ENCODE data around the gene PPP4C. TPM values are rescaled to one million over a fixed set of nuclear protein-coding genes. Genes with fewer than 3 reads are reported as not detected.

The PPP4C gene
- total and polyA plus RNA-seq, 2 of the 8 experiments (the other 6 are each of a cell fraction or from before 2014, with no cell fraction given) = 148 to 298 TPM

GRCh38 chr16:30053376-30054015 is 22.3 kb upstream of the PPP4C start:
- Histone ChIP-seq H2BK15ac (ENCODE audit: low read length) (no peak overlapping the region), H3K14ac (ENCODE audit: insufficient read length) (no peak overlapping the region), H3K4me3 (ENCODE audit: extremely low read depth in 1 of 4, insufficient read depth in 2 of 4, low read depth in 3 of 4, low read length in 4 of 4) (peak overlapping the region; percentile 68 to 80 (median 78)), H3K36me3 (ENCODE audit: control insufficient read depth in 2 of 4, insufficient read depth in 4 of 4, low read length in 3 of 4) (no peaks in the 10 kb centered on the region), H3K4me1 (replicated peaks in 1 of 4; ENCODE audit: control insufficient read depth in 3 of 4, insufficient read depth in 4 of 4, low read length in 3 of 4) (peaks cover 0 to 4% (median 2%) of the 10 kb centered on the region in 4 experiments; a peak in 3 of 7 replicates), H3K23me2 (ENCODE audit: low read depth, low read length) (peaks cover 6% of the 10 kb centered on the region), H2BK5ac (ENCODE audit: low read depth, low read length) (no peak overlapping the region), H4K5ac (ENCODE audit: insufficient read length, low read depth, low read length) (no peak overlapping the region), H3K27ac (ENCODE audit: low read depth, low read length) (no peak overlapping the region), H3K4ac (replicated peaks; ENCODE audit: insufficient read length, low read depth, low read length) (no peak overlapping the region), H3K56ac (replicated peaks; ENCODE audit: insufficient read length, low read depth, low read length) (peak overlapping the region; percentile 21), H2AK5ac (ENCODE audit: low read depth, low read length) (no peak overlapping the region), H2BK120ac (replicated peaks; ENCODE audit: low read depth, low read length) (no peak overlapping the region), H3K9ac (replicated peaks in 1 of 4; ENCODE audit: extremely low read depth in 1 of 4, low read depth in 3 of 4, low read length in 3 of 4) (peak overlapping the region in 2 of 4 experiments; percentile 16 to 63; a peak in 3 of 7 replicates), H3K27me3 (replicated peaks in 1 of 4; ENCODE audit: control insufficient read depth in 3 of 4, extremely low read depth in 1 of 4, insufficient read depth in 3 of 4, low read length in 3 of 4) (peaks cover 0 to 5% (median 2%) of the 10 kb centered on the region in 4 experiments; a peak in 2 of 7 replicates), H2BK20ac (ENCODE audit: low read length) (no peak overlapping the region), H3K79me2 (ENCODE audit: control insufficient read depth in 1 of 2, insufficient read depth in 2 of 2, low read length in 2 of 2) (no peaks in the 10 kb centered on the region), H3K9me3 (ENCODE audit: insufficient read depth in 2 of 2, low read depth in 1 of 2, low read length in 1 of 2) (no peaks in the 10 kb centered on the region), H3K18ac (ENCODE audit: extremely low read depth, low read length) (no peak overlapping the region), H4K8ac (ENCODE audit: extremely low read depth, insufficient read depth, low read length) (no peak overlapping the region; the same call in 1 of the 2 replicates), H3K23ac (ENCODE audit: insufficient read length) (no peak overlapping the region), H2BK12ac (ENCODE audit: low read depth, low read length) (no peak overlapping the region), H4K20me1 (replicated peaks in 1 of 2; ENCODE audit: control insufficient read depth in 1 of 2, insufficient read depth in 2 of 2, low read length in 2 of 2) (no peaks in the 10 kb centered on the region), H3K4me2 (ENCODE audit: insufficient read depth in 1 of 2, low read depth in 2 of 2, low read length in 2 of 2) (peak overlapping the region; percentile 76 to 94), H4K91ac (replicated peaks; ENCODE audit: insufficient read length, low read length) (no peak overlapping the region), H2AFZ (ENCODE audit: low read length) (0 out of 2 replicates have a peak overlapping the region, but pooled peaks have one; percentile 77), H3K79me1 (ENCODE audit: low read depth, low read length) (no peaks in the 10 kb centered on the region)
- ChIA-PET POLR2A (ENCODE audit: partially characterized antibody) (interaction anchor here (0.6 to 7.6 kb wide), 7 partner anchors 9 to 243 kb away, joined by 3 to 88 read pairs (median 4); partner anchors contain the start of genes ALDOA and TLCD3B), CTCF (ENCODE audit: partially characterized antibody) (interaction anchor here (0.8 to 6.1 kb wide), 7 partner anchors 9 to 58 kb away, joined by 3 to 23 read pairs (median 4); partner anchors contain the start of genes TBX6 and TLCD3B)
- FAIRE-seq (no peak), DNase-seq (ENCODE audit: low read depth in 1 of 2, low spot score in 2 of 2) (no peak)
- 34% methylated on average over 16 of the region's 19 CpGs; no CpG with 5 or more reads in 1 of the 2 experiments for WGBS, 2 experiments (ENCODE audit: extremely low coverage in 1 of 2, insufficient coverage in 1 of 2, insufficient read length in 1 of 2, insufficient replicate concordance in 2 of 2, low coverage in 1 of 2, low lambda C conversion rate in 2 of 2, missing lambda C conversion rate in 1 of 2)
- TF ChIP-seq CBX5 (IDR thresholded peaks at IDR 0.05; ENCODE audit: low read depth, low read length) (no peak), RXRA (IDR thresholded peaks at IDR 0.05; ENCODE audit: insufficient read depth, low read depth, low read length) (no peak), EP300 (IDR thresholded peaks at IDR 0.05; ENCODE audit: borderline replicate concordance in 1 of 2, low read depth in 2 of 2, low read length in 2 of 2) (no peak), MAX (IDR thresholded peaks at IDR 0.05) (no peak), SP1 (IDR thresholded peaks at IDR 0.05; ENCODE audit: low read depth, low read length) (no peak), POLR2A (IDR thresholded peaks at IDR 0.05; ENCODE audit: control extremely low read depth in 1 of 2, low read depth in 2 of 2, low read length in 2 of 2) (no peak), KDM4A (IDR thresholded peaks at IDR 0.05; ENCODE audit: low read depth, low read length, severe bottlenecking) (no peak)
